GM15510 (cell line): Measurements from ENCODE around the gene NTRK3.

Experiments used
- POLR2A ChIP-seq: IDR thresholded peaks from 3 replicates; pipeline ENCODE4 v1.6.1; 2011; ENCODE audit warnings: borderline replicate concordance; ENCODE audit not compliant: insufficient read length; ENCODE audit errors: extremely low read depth

Gene NTRK3

GRCh38 chr15:88139936-88140335, 116.6 kb downstream of the NTRK3 start:
- no peak for TF ChIP-seq POLR2A

GRCh38 chr15:88133795-88134194, 122.7 kb downstream of the NTRK3 start:
- no peak for TF ChIP-seq POLR2A

- no peak for TF ChIP-seq POLR2A
Measured at GRCh38 chr15:88132499-88132898, 124.0 kb downstream of the NTRK3 start.

- no peak for TF ChIP-seq POLR2A
Measured at GRCh38 chr15:88131937-88132336, 124.6 kb downstream of the NTRK3 start.

GRCh38 chr15:88127432-88127790, 129.1 kb downstream of the NTRK3 start:
- TF ChIP-seq POLR2A: no peak

GRCh38 chr15:88126695-88127431, 129.7 kb downstream of the NTRK3 start:
- no peak for TF ChIP-seq POLR2A

GRCh38 chr15:88125576-88125975, 131.0 kb downstream of the NTRK3 start:
- TF ChIP-seq POLR2A: no peak

- no peak for TF ChIP-seq POLR2A
Measured at GRCh38 chr15:88124199-88124598, 132.3 kb downstream of the NTRK3 start.

- no peak for TF ChIP-seq POLR2A
Measured at GRCh38 chr15:88121968-88122530, 134.5 kb downstream of the NTRK3 start.

- TF ChIP-seq POLR2A: no peak
Measured at GRCh38 chr15:88120026-88120425, 136.5 kb downstream of the NTRK3 start.

- no peak for TF ChIP-seq POLR2A
Measured at GRCh38 chr15:88118741-88119140, 137.8 kb downstream of the NTRK3 start.

GRCh38 chr15:88118035-88118434, 138.5 kb downstream of the NTRK3 start:
- TF ChIP-seq POLR2A: no peak

- no peak for TF ChIP-seq POLR2A
Measured at GRCh38 chr15:88115486-88116152, 140.9 kb downstream of the NTRK3 start.

GRCh38 chr15:88113613-88114308, 142.8 kb downstream of the NTRK3 start:
- no peak for TF ChIP-seq POLR2A

GRCh38 chr15:88108991-88109390, 147.5 kb downstream of the NTRK3 start:
- TF ChIP-seq POLR2A: no peak
